GM12878 (cell line): ENCODE measurements around the gene PHF8.

Experiments
- CTCF ChIP-seq, 3 experiments: IDR thresholded peaks in 2 of 3; conservative IDR thresholded peaks in 1 of 3; 2 replicates each; pipeline ENCODE4 v1.5.1; 2011; ENCODE audit warnings: low read depth in 3 of 3, low read length in 3 of 3, mild to moderate bottlenecking in 3 of 3, control low read depth in 2 of 3, moderate library complexity in 2 of 3, inconsistent platforms in 1 of 3, mixed read lengths in 1 of 3; ENCODE audit not compliant: control insufficient read depth in 2 of 3, insufficient read depth in 1 of 3; ENCODE audit errors: extremely low read depth in 1 of 3
- JUNB ChIP-seq: IDR thresholded peaks from 2 replicates; pipeline ENCODE4 v1.6.1; 2016; ENCODE audit warnings: antibody characterized with exemption, mild to moderate bottlenecking
- USF1 ChIP-seq: IDR thresholded peaks from 2 replicates; pipeline ENCODE4 v1.6.1; 2011; ENCODE audit warnings: borderline replicate concordance, low read depth, mild to moderate bottlenecking, moderate library complexity, mixed read lengths, low read length; ENCODE audit not compliant: insufficient read depth; ENCODE audit errors: extremely low read length

- no peak for TF ChIP-seq USF1
- TF ChIP-seq JUNB = no peak
- TF ChIP-seq CTCF (IDR thresholded peaks at IDR 0.05 in 2 of 3, conservative IDR thresholded peaks at IDR 0.05 in 1 of 3; ENCODE audit: control insufficient read depth in 2 of 3, extremely low read depth in 1 of 3, insufficient read depth in 1 of 3, low read depth in 3 of 3, low read length in 3 of 3) = no peak
These were observed 49.3 kb upstream of the PHF8 start for GRCh38 chrX:54093571-54093970.
